Measurements from ENCODE around the gene PRLH.

Gene PRLH

GRCh38 chr2:237577956-237578870 lies 11.8 kb downstream of the PRLH start:
- DNase-seq (no peak), ATAC-seq (no peak)
- Mint-ChIP-seq H3K36me3 (ENCODE audit: low read depth) (no peaks in the 10 kb centered on the region), H3K27ac (no peak overlapping the region), H3K4me3 (no peak overlapping the region), H3K27me3 (peaks cover 3% of the 10 kb centered on the region), H3K4me1 (peaks cover 10% of the 10 kb centered on the region), H3K9me3 (no peaks in the 10 kb centered on the region)

DNA sequence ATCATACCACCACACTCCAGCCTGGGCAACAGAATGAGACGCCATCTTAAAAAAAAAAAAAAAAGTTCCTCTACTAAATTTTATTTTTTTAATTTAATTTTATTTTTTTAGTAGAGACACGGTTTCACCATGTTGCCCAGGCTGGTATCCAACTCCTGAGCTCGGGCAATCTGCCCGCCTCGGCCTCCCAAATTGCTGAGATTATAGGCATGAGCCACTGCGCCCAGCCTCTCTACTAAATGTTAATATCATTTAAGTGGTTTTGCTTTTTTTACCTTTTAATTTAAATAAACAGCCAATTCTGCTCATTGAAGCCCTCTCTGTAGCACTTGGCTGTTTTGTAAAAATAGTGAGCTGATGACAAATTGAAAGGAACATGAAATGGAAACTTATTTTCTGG lies 15.0 kb downstream of the PRLH start:
- no peak for ATAC-seq
- Mint-ChIP-seq H3K27ac (peak overlapping the region; percentile 62), H3K36me3 (ENCODE audit: low read depth) (no peaks in the 10 kb centered on the region), H3K4me1 (peaks cover 10% of the 10 kb centered on the region), H3K9me3 (no peaks in the 10 kb centered on the region), H3K27me3 (peaks cover 4% of the 10 kb centered on the region), H3K4me3 (peak overlapping the region; percentile 26)
- no peak for DNase-seq

DNA sequence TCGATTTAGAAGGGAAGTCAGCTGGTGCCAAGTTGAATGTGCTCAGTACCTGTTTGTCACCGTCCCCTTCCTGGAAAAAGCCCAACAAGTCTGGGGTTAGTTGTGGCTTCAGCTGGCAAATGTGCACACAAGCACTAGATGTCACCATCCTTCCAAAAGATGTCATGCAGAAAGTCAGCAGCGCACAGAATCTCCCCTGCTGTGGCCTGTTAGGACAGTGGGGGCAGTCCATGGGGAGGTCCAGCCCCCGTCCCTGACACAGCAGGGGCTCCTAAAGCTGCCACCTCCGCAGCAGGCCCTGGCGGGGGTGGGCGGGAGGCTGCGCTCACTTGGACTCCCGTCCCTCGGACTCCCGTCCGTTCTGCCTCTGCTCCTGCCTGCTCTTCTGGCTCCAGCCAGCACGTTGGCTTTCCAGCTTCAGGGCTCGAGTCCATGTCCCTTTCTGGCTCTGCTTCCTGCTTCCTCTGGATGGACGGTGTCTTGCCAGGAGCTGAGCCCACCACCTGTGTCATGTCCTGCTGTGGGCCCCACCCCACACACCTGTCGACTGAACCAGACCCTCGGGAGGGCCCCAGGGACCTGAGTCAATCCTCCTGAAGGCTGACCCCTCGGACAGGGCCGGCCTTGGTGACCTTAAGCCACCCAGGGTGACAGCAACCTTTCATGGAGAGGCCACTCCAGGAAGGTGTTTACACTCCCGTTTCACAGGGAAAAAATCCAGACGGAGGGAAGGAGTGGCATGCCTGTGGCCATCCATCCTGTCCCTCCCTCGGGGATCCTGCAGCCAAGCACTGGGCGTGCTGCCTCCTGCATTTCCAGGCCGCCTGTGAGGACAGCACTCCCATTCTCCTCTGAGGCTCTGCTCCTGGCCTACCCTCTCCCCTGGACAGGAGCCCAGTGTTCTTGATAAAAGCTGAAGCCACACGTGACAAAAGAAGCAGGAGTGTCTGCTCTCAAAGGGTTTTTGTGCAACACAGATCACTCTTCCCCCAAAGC lies 15.7 kb downstream of the PRLH start:
- ATAC-seq (peak; percentile 91), DNase-seq (peak; percentile 51)
- no peaks in the 10 kb centered on the region for H3K36me3 Mint-ChIP-seq (ENCODE audit: low read depth)
- peaks cover 1% of the 10 kb centered on the region for H3K27me3 Mint-ChIP-seq
- peak overlapping the region; percentile 62 for H3K27ac Mint-ChIP-seq
- peak overlapping the region; percentile 26 for H3K4me3 Mint-ChIP-seq
- H3K9me3 Mint-ChIP-seq = no peaks in the 10 kb centered on the region
- H3K4me1 Mint-ChIP-seq = peaks cover 10% of the 10 kb centered on the region

DNA sequence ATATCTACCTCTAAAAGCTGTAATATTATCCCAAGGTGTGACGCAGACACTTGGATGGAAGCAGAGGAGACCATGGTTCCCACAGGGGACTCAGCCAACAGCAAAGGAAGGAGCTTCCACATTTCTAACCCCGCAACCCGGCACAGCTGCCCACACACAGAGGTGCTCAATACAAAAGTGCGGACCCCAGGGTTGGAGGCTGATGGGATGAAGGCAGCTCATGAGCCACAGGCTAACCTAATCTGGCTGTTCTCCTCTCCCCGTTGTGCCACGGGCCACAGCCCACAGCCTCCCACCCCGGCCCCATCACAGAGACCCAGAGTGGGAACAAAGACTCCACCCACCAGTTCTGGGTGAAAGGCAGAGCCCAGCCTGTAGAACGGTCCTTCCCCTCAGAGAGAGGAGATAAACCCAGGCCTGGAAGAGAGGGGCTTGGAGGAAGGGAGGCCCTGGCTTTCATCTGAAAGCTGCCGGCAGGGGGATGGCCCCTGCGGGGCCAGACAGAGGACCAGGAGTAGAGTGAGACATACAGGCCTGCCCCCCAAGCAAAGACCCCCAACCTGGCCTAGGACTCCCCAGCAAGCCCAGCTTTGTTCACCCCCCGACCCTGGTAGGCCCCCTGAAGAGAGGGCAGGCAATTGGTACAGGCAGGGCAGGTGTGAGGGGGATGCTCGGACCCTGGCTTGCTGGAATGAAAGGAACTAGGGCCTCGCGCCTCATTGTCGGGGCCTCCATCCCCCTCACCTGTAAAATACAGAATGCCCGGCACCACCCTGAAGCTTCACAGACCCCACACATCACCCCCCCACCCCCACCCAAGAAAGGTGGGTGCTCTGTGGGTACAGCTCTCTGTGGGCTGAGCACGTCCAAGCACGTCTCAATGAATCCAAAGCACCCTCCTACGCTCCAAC lies 17.3 kb downstream of the PRLH start:
- ATAC-seq = no peak
- H3K27ac Mint-ChIP-seq = no peak overlapping the region
- no peak overlapping the region for H3K4me3 Mint-ChIP-seq
- H3K36me3 Mint-ChIP-seq (ENCODE audit: low read depth) = no peaks in the 10 kb centered on the region
- no peak for DNase-seq
- peaks cover 1% of the 10 kb centered on the region for H3K27me3 Mint-ChIP-seq
- no peaks in the 10 kb centered on the region for H3K9me3 Mint-ChIP-seq
- peaks cover 10% of the 10 kb centered on the region for H3K4me1 Mint-ChIP-seq

DNA sequence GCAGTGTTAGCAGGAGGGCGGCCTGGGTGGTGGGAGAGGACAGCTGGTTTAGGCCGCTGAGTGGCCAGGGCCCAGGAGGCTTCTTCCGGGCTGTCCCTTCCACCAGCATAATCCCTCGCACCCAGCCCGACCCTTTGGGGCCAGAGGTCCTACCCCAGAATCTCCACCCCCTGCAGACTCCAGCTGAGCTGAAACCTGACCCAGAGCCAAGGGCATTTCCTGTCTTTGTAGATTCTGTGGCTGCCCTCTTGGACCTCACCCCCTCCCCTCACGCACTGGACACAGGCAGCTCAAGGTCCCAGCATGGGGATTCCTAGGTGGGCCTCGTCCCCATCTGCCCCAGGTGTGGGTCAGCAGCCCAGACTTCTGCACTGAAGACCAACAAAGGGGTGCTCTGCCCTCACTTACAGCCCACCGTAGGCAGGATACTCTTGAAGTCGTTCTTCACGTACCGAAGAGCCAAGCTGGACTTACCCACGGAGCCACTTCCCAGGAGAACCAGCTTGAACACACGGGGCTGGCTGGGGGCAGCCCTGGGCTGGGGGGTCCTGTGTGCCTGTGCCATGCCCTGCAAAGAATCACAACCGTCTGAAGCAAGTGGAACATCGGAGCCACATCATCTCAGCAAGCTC lies 19.3 kb downstream of the PRLH start:
- Mint-ChIP-seq H3K4me3 (no peak overlapping the region), H3K27me3 (peaks cover 1% of the 10 kb centered on the region)

GRCh38 chr2:237588044-237588696 lies 21.8 kb downstream of the PRLH start:
- H3K4me3 Mint-ChIP-seq = no peak overlapping the region
- no peaks in the 10 kb centered on the region for H3K36me3 Mint-ChIP-seq (ENCODE audit: low read depth)
- H3K27ac Mint-ChIP-seq = no peak overlapping the region
- peaks cover 1% of the 10 kb centered on the region for H3K27me3 Mint-ChIP-seq
- no peaks in the 10 kb centered on the region for H3K9me3 Mint-ChIP-seq
- ATAC-seq (no peak), DNase-seq (no peak)
- peaks cover 9% of the 10 kb centered on the region for H3K4me1 Mint-ChIP-seq

More for the DNA sequence above, 19.3 kb downstream of the PRLH start:
- DNase-seq = no peak
- Mint-ChIP-seq H3K27ac (no peak overlapping the region), H3K36me3 (ENCODE audit: low read depth) (no peaks in the 10 kb centered on the region), H3K4me1 (peaks cover 10% of the 10 kb centered on the region), H3K9me3 (no peaks in the 10 kb centered on the region)
- ATAC-seq = no peak

GRCh38 chr2:237590272-237591140 lies 24.1 kb downstream of the PRLH start, which contains the start of gene RAB17:
Gene RAB17 (minus strand): TSS chr2:237590734. CDS start chr2:237586154, 4,580 bp downstream.
- ATAC-seq (peak; percentile 67), DNase-seq (no peak)
- Mint-ChIP-seq H3K9me3 (no peaks in the 10 kb centered on the region), H3K4me3 (no peak within 1 kb of the TSS), H3K36me3 (ENCODE audit: low read depth) (no peaks in the 10 kb centered on the region), H3K4me1 (peaks cover 9% of the 10 kb centered on the region), H3K27ac (no peak within 1 kb of the TSS), H3K27me3 (no peaks in the 10 kb centered on the region)

DNA sequence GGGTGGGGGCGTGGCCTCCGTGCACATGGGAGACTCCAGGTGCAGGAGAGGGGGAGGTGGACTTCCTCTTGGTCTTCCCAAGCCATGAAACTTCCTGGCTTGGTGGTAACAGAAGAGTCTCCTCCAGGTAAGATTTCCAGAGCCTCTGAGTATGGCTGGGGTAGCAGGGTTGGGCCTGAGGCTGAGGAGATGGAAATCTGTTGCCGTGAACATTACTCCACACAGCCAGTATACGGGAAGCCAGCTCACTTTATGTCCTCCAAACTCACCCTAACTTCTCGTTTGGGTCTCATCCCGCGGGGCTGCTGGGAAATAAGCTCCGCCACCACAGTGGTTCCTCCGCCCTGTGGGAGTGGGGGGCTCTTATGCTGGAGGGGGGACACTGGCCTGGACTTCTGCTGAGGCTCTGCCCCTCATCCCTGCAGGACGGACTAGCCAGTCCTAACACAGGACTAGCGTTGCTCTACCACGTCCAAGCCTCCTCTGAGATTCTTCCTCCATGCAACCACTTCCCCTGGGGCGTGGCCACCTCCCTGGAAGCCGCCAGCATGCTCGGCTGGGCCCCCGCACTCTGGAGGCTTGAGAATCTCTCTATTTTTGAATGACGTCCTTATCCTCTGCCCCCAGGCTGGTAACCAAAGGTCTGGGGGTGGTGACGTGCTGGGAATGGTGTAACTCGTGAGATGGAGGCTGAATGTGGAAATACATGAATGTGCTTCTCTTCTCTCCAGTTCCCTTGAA lies 24.9 kb downstream of the PRLH start:
- H3K4me3 Mint-ChIP-seq = no peak overlapping the region
- DNase-seq = peak; percentile 31
- no peaks in the 10 kb centered on the region for H3K27me3 Mint-ChIP-seq
- ATAC-seq = peak; percentile 34
- H3K4me1 Mint-ChIP-seq = peaks cover 9% of the 10 kb centered on the region
- no peaks in the 10 kb centered on the region for H3K9me3 Mint-ChIP-seq
- no peaks in the 10 kb centered on the region for H3K36me3 Mint-ChIP-seq (ENCODE audit: low read depth)
- no peak overlapping the region for H3K27ac Mint-ChIP-seq

DNA sequence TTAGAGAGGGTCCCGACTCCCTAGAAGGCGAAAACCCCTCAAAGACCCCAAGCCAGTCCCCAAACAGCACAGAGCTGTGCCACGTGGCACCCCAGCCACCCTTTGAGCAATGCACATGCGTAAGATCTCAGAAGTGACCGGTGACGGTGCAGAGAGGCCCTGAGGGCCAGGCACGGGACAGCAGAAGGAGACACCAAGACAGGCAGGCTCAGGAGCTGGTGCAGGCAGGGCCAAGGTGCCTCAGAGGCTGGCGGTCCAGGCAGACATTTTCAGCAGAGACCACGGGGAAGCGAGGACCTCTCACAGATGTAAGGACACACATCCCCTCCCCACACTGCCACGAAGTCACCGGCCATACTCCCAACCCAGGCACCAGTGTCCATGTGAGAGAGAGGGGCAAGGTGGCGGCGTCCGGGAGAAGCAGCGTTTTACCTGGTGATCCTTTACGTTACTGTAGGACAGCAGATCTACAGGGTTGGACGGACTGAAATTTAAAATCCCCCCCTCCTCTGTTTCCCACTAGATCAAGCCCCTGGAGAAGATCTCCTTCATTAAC lies 26.1 kb downstream of the PRLH start:
- H3K27me3 Mint-ChIP-seq = no peaks in the 10 kb centered on the region
- peaks cover 9% of the 10 kb centered on the region for H3K4me1 Mint-ChIP-seq
- no peaks in the 10 kb centered on the region for H3K36me3 Mint-ChIP-seq (ENCODE audit: low read depth)
- H3K4me3 Mint-ChIP-seq = no peak overlapping the region
- DNase-seq = no peak
- ATAC-seq = no peak
- H3K27ac Mint-ChIP-seq = no peak overlapping the region
- H3K9me3 Mint-ChIP-seq = no peaks in the 10 kb centered on the region

- no peak for ATAC-seq
- H3K36me3 Mint-ChIP-seq (ENCODE audit: low read depth) = no peaks in the 10 kb centered on the region
Measured at GRCh38 chr2:237593036-237593435, 26.7 kb downstream of the PRLH start.

GRCh38 chr2:237593596-237594320 lies 27.4 kb downstream of the PRLH start:
- H3K4me1 Mint-ChIP-seq = peaks cover 9% of the 10 kb centered on the region
- DNase-seq (no peak), ATAC-seq (no peak)
- H3K27me3 Mint-ChIP-seq = no peaks in the 10 kb centered on the region
- no peak overlapping the region for H3K27ac Mint-ChIP-seq
- H3K4me3 Mint-ChIP-seq = no peak overlapping the region
- no peaks in the 10 kb centered on the region for H3K9me3 Mint-ChIP-seq
- no peaks in the 10 kb centered on the region for H3K36me3 Mint-ChIP-seq (ENCODE audit: low read depth)

More at GRCh38 chr2:237593036-237593435, 26.7 kb downstream of the PRLH start:
- H3K4me3 Mint-ChIP-seq = no peak overlapping the region
- no peaks in the 10 kb centered on the region for H3K27me3 Mint-ChIP-seq
- no peaks in the 10 kb centered on the region for H3K9me3 Mint-ChIP-seq
- H3K4me1 Mint-ChIP-seq = peaks cover 9% of the 10 kb centered on the region
- DNase-seq = no peak
- no peak overlapping the region for H3K27ac Mint-ChIP-seq

All from activated naive CD8-positive, alpha-beta T cell treated with anti-CD3 and anti-CD28 coated beads, Interleukin-2, amount 50 U/mL, for 24 hours (primary cell).